Tibial nerve (tissue), 3 donors: ENCODE measurements around the gene TACSTD2.

ENCODE experiments used
- POLR2A ChIP-seq, 2 donors: fragments of 450-650 bp; IDR thresholded peaks; one replicate each; pipeline ENCODE4 v1.6.1; 2017; ENCODE audit warnings: antibody characterized with exemption in 2 of 2, mild to moderate bottlenecking in 2 of 2, moderate library complexity in 2 of 2
- TF ChIP-seq, protein P1 (sequence below), 5 experiments: fragments of 200-600 bp in 3 of 5; fragments of 450-650 bp in 2 of 5; sonication (generic) in 3 of 5; IDR thresholded peaks; one replicate each; pipeline ENCODE4 v1.5.1; 2016 to 2019; ENCODE audit warnings: antibody characterized with exemption in 5 of 5, mild to moderate bottlenecking in 3 of 5, moderate library complexity in 2 of 5

DNA sequence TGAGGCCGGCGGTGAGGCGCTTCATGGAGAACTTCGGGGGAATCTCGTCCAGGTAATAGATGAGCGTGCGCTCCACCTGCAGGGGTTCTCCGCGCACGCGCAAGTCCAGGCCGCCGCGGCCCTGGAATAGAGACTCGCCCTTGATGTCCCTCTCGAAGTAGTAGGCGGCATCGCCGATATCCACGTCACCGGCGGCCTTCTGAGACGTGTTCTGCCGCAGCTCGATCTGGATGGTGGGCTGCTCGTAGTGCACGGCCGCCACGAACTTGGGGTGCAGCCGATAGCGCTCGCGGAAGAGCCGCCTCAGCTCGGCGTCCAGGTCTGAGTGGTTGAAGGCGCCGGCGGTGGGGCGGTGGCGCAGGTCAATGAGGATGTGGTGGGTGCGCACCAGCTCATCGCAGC is 726 bp downstream of the TACSTD2 start:
- TF ChIP-seq, protein P1, sequence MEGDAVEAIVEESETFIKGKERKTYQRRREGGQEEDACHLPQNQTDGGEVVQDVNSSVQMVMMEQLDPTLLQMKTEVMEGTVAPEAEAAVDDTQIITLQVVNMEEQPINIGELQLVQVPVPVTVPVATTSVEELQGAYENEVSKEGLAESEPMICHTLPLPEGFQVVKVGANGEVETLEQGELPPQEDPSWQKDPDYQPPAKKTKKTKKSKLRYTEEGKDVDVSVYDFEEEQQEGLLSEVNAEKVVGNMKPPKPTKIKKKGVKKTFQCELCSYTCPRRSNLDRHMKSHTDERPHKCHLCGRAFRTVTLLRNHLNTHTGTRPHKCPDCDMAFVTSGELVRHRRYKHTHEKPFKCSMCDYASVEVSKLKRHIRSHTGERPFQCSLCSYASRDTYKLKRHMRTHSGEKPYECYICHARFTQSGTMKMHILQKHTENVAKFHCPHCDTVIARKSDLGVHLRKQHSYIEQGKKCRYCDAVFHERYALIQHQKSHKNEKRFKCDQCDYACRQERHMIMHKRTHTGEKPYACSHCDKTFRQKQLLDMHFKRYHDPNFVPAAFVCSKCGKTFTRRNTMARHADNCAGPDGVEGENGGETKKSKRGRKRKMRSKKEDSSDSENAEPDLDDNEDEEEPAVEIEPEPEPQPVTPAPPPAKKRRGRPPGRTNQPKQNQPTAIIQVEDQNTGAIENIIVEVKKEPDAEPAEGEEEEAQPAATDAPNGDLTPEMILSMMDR (IDR thresholded peaks at IDR 0.05): no peak
- no peak for TF ChIP-seq POLR2A (IDR thresholded peaks at IDR 0.05)
